Measurements from ENCODE around the gene MIS12.

GRCh38 chr17:5499476-5500231 is 13.3 kb downstream of the MIS12 start:
- TF ChIP-seq EHMT2 (IDR thresholded peaks at IDR 0.05; ENCODE audit: low read depth): no peak
- TF ChIP-seq CTCF (IDR thresholded peaks at IDR 0.05): no peak
- no peak for TF ChIP-seq NPAS2 (CRISPR knock-in tag; IDR thresholded peaks at IDR 0.05; ENCODE audit: borderline replicate concordance)
- no peak for TF ChIP-seq MYC (IDR thresholded peaks at IDR 0.05; ENCODE audit: borderline replicate concordance, low read length)
- TF ChIP-seq HMGXB4 (CRISPR knock-in tag; IDR thresholded peaks at IDR 0.05; ENCODE audit: borderline replicate concordance): no peak
- no peak for TF ChIP-seq SREBF2 (IDR thresholded peaks at IDR 0.05)
- TF ChIP-seq SMC3 (IDR thresholded peaks at IDR 0.05): no peak
- TF ChIP-seq JUN (IDR thresholded peaks at IDR 0.05): no peak
- TF ChIP-seq MAZ (IDR thresholded peaks at IDR 0.05; ENCODE audit: borderline replicate concordance, low read depth, low read length): no peak
- TF ChIP-seq, protein P1, sequence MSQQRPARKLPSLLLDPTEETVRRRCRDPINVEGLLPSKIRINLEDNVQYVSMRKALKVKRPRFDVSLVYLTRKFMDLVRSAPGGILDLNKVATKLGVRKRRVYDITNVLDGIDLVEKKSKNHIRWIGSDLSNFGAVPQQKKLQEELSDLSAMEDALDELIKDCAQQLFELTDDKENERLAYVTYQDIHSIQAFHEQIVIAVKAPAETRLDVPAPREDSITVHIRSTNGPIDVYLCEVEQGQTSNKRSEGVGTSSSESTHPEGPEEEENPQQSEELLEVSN (IDR thresholded peaks at IDR 0.05; ENCODE audit: borderline replicate concordance, low read depth): no peak
- no peak for TF ChIP-seq HDAC2 (IDR thresholded peaks at IDR 0.05)
- TF ChIP-seq CBX8 (IDR thresholded peaks at IDR 0.05): no peak
- TF ChIP-seq HOXA7 (CRISPR knock-in tag; IDR thresholded peaks at IDR 0.05): no peak

All from A549 (cell line).